ENCODE data around the gene C21orf58.
"Not testable (repeated sequence)": the region's sequence is repeated elsewhere in the genome, so short reads cannot be mapped to it uniquely, and the experiment has no call there.

C21orf58 gene

GRCh38 chr21:46324390-46325072 is 861 bp upstream of the C21orf58 start:
- peak; percentile 85 to 89 for DNase-seq (ENCODE audit: low read depth in 2 of 2)

- DNase-seq (ENCODE audit: low read depth in 2 of 2) = peak in 1 of 2 donors; percentile 20
Measured at GRCh38 chr21:46323227-46323709, 402 bp downstream of the C21orf58 start.

GRCh38 chr21:46322351-46323226 is 1.1 kb downstream of the C21orf58 start:
- DNase-seq (ENCODE audit: low read depth in 2 of 2) = peak in 1 of 2 donors; percentile 8

GRCh38 chr21:46320331-46320801 is 3.3 kb downstream of the C21orf58 start:
- DNase-seq (ENCODE audit: low read depth in 2 of 2) = no peak

GRCh38 chr21:46319186-46319585 is 4.5 kb downstream of the C21orf58 start:
- no peak for DNase-seq (ENCODE audit: low read depth in 2 of 2)

- no peak for DNase-seq (ENCODE audit: low read depth in 2 of 2)
Measured at GRCh38 chr21:46318464-46318845, 5.2 kb downstream of the C21orf58 start.

GRCh38 chr21:46317710-46318463 is 5.8 kb downstream of the C21orf58 start:
- no peak for DNase-seq (ENCODE audit: low read depth in 2 of 2)

- no peak for DNase-seq (ENCODE audit: low read depth in 2 of 2)
Measured at GRCh38 chr21:46316708-46317324, 6.9 kb downstream of the C21orf58 start.

- no peak for DNase-seq (ENCODE audit: low read depth in 2 of 2)
Measured at GRCh38 chr21:46314441-46315020, 9.1 kb downstream of the C21orf58 start.

- no peak for DNase-seq (ENCODE audit: low read depth in 2 of 2)
Measured at GRCh38 chr21:46312949-46313348, 10.7 kb downstream of the C21orf58 start.

- no peak for DNase-seq (ENCODE audit: low read depth in 2 of 2)
Measured at GRCh38 chr21:46311568-46311967, 12.1 kb downstream of the C21orf58 start.

GRCh38 chr21:46310260-46310659 is 13.4 kb downstream of the C21orf58 start:
- not testable (repeated sequence) for DNase-seq (ENCODE audit: low read depth in 2 of 2)

GRCh38 chr21:46308431-46308830 is 15.2 kb downstream of the C21orf58 start:
- DNase-seq (ENCODE audit: low read depth in 2 of 2) = no peak

GRCh38 chr21:46307625-46308024 is 16.0 kb downstream of the C21orf58 start:
- no peak for DNase-seq (ENCODE audit: low read depth in 2 of 2)

GRCh38 chr21:46304955-46305354 is 18.7 kb downstream of the C21orf58 start:
- no peak for DNase-seq (ENCODE audit: low read depth in 2 of 2)

- no peak for DNase-seq (ENCODE audit: low read depth in 2 of 2)
Measured at GRCh38 chr21:46304437-46304836, 19.2 kb downstream of the C21orf58 start.

- DNase-seq (ENCODE audit: low read depth in 2 of 2) = no peak
Measured at GRCh38 chr21:46301759-46302158, 21.9 kb downstream of the C21orf58 start.

- no peak for DNase-seq (ENCODE audit: low read depth in 2 of 2)
Measured at GRCh38 chr21:46299167-46299566, 24.5 kb downstream of the C21orf58 start.

- DNase-seq (ENCODE audit: low read depth in 2 of 2) = no peak
Measured at GRCh38 chr21:46297338-46298271, 26.1 kb downstream of the C21orf58 start.

Measured in stimulated activated CD4-positive, alpha-beta T cell treated with anti-CD3 and anti-CD28 coated beads, Interleukin-4, amount 100 ng/mL, for 48 hours (primary cell).